ENCODE results near the gene NTN4. TPM values are rescaled to one million over a fixed set of nuclear protein-coding genes. Genes with fewer than 3 reads are reported as not detected.
"Not testable (repeated sequence)": the region's sequence is repeated elsewhere in the genome, so short reads cannot be mapped to it uniquely, and the experiment has no call there.

The NTN4 gene
- total RNA-seq, 1 donor from 2014 or later, result 81.3 TPM

GRCh38 chr12:95681210-95681765 is 109.3 kb downstream of the NTN4 start:
- peaks cover 1% of the 10 kb centered on the region for H3K36me3 ChIP-seq (ENCODE audit: control insufficient read depth, insufficient read depth, low read length)
- no peak for TF ChIP-seq CTCF (IDR thresholded peaks at IDR 0.05; ENCODE audit: insufficient read depth, low read length, poor library complexity, severe bottlenecking)
- H3K4me3 ChIP-seq (ENCODE audit: low read depth, low read length), result no peak overlapping the region
- no peaks in the 10 kb centered on the region for H3K27me3 ChIP-seq (ENCODE audit: control insufficient read depth, insufficient read depth, low read length)
- no peak for DNase-seq (ENCODE audit: low read depth)

GRCh38 chr12:95678684-95679083 is 111.9 kb downstream of the NTN4 start:
- no peak for TF ChIP-seq CTCF (IDR thresholded peaks at IDR 0.05; ENCODE audit: insufficient read depth, low read length, poor library complexity, severe bottlenecking)
- no peak overlapping the region for H3K4me3 ChIP-seq (ENCODE audit: low read depth, low read length)
- no peak for DNase-seq (ENCODE audit: low read depth)
- H3K27me3 ChIP-seq (ENCODE audit: control insufficient read depth, insufficient read depth, low read length), result no peaks in the 10 kb centered on the region
- H3K36me3 ChIP-seq (ENCODE audit: control insufficient read depth, insufficient read depth, low read length), result peaks cover 1% of the 10 kb centered on the region

GRCh38 chr12:95677782-95678181 is 112.8 kb downstream of the NTN4 start:
- not testable (repeated sequence) for DNase-seq (ENCODE audit: low read depth); H3K4me3 ChIP-seq (ENCODE audit: low read depth, low read length); H3K36me3 ChIP-seq (ENCODE audit: control insufficient read depth, insufficient read depth, low read length); H3K27me3 ChIP-seq (ENCODE audit: control insufficient read depth, insufficient read depth, low read length)

GRCh38 chr12:95674631-95675030 is 115.9 kb downstream of the NTN4 start:
- Histone ChIP-seq H3K4me3 (ENCODE audit: low read depth, low read length) (no peak overlapping the region), H3K36me3 (ENCODE audit: control insufficient read depth, insufficient read depth, low read length) (no peaks in the 10 kb centered on the region), H3K27me3 (ENCODE audit: control insufficient read depth, insufficient read depth, low read length) (no peaks in the 10 kb centered on the region)
- no peak for DNase-seq (ENCODE audit: low read depth)
- TF ChIP-seq CTCF (IDR thresholded peaks at IDR 0.05; ENCODE audit: insufficient read depth, low read length, poor library complexity, severe bottlenecking), result no peak

- Histone ChIP-seq H3K27me3 (ENCODE audit: control insufficient read depth, insufficient read depth, low read length) (no peaks in the 10 kb centered on the region), H3K4me3 (ENCODE audit: low read depth, low read length) (no peak overlapping the region), H3K36me3 (ENCODE audit: control insufficient read depth, insufficient read depth, low read length) (no peaks in the 10 kb centered on the region)
- no peak for TF ChIP-seq CTCF (IDR thresholded peaks at IDR 0.05; ENCODE audit: insufficient read depth, low read length, poor library complexity, severe bottlenecking)
- no peak for DNase-seq (ENCODE audit: low read depth)
Observed at GRCh38 chr12:95674163-95674562, 116.4 kb downstream of the NTN4 start.

GRCh38 chr12:95673576-95673975 is 117.0 kb downstream of the NTN4 start:
- DNase-seq (ENCODE audit: low read depth), result no peak
- Histone ChIP-seq H3K36me3 (ENCODE audit: control insufficient read depth, insufficient read depth, low read length) (no peaks in the 10 kb centered on the region), H3K4me3 (ENCODE audit: low read depth, low read length) (no peak overlapping the region), H3K27me3 (ENCODE audit: control insufficient read depth, insufficient read depth, low read length) (no peaks in the 10 kb centered on the region)
- TF ChIP-seq CTCF (IDR thresholded peaks at IDR 0.05; ENCODE audit: insufficient read depth, low read length, poor library complexity, severe bottlenecking), result no peak
